Activated CD4-positive, alpha-beta memory T cell treated with anti-CD3 and anti-CD28 coated beads, Interleukin-2, amount 10 ng/mL, durations not matched to agents 7 days and 5 days (primary cell): ENCODE results near the gene SAMD4B. TPM values are rescaled to one million over a fixed set of nuclear protein-coding genes. Genes with fewer than 3 reads are reported as not detected.

Experiments used
- CTCF ChIA-PET: fragments of 350-600 bp; sonication (Branson Sonifier 250); formaldehyde crosslinking; loops from one replicate; lab custom pipeline; 2021; ENCODE audit warnings: antibody characterized with exemption, inconsistent platforms; lab: Charles Lee
- POLR2A ChIA-PET: fragments of 350-600 bp; sonication (Branson Sonifier 250); formaldehyde crosslinking; loops from one replicate; lab custom pipeline; 2021; ENCODE audit warnings: antibody characterized with exemption; lab: Charles Lee
- DNase-seq: peaks from one replicate; pipeline ENCODE4 v3.0.0-alpha.2; 2020
- H3K27ac Mint-ChIP-seq: one replicate; pipeline ENCODE4 v1.8.0; 2021; ENCODE audit warnings: mild to moderate bottlenecking, mixed read lengths
- H3K27me3 Mint-ChIP-seq: one replicate; pipeline ENCODE4 v1.8.0; 2021; ENCODE audit warnings: mixed read lengths
- H3K36me3 Mint-ChIP-seq: one replicate; pipeline ENCODE4 v1.8.0; 2021; ENCODE audit warnings: low read depth, mixed read lengths
- H3K4me1 Mint-ChIP-seq: one replicate; pipeline ENCODE4 v1.8.0; 2021; ENCODE audit warnings: mixed read lengths
- H3K4me3 Mint-ChIP-seq: one replicate; pipeline ENCODE4 v1.8.0; 2021; ENCODE audit warnings: mild to moderate bottlenecking, mixed read lengths
- H3K9me3 Mint-ChIP-seq: one replicate; pipeline ENCODE4 v1.8.0; 2021; ENCODE audit warnings: mixed read lengths
- total RNA-seq, 2 experiments: library from RNA; stranded (reverse); gene quantifications; one replicate each; pipeline ENCODE4 v1.2.3, GENCODE V29; 2021

SAMD4B gene
- total RNA-seq, 2 experiments from 2014 or later = 53.9 to 54.8 TPM

- ChIA-PET CTCF (interaction anchor here (0.7 to 0.8 kb wide), 2 partner anchors 43 to 225 kb away, joined by 3 read pairs; partner anchors contain the start of genes MED29 and PAF1), POLR2A (interaction anchor here (0.9 kb wide), 1 partner anchor 44 kb away, joined by 4 read pairs; the partner anchor contains the start of genes MED29 and PAF1)
- Mint-ChIP-seq H3K36me3 (peaks cover 40% of the 10 kb centered on the region), H3K9me3 (no peaks in the 10 kb centered on the region), H3K27ac (no peak overlapping the region), H3K27me3 (no peaks in the 10 kb centered on the region), H3K4me3 (no peak overlapping the region), H3K4me1 (peaks cover 68% of the 10 kb centered on the region)
- no peak for DNase-seq
These were observed 5.3 kb downstream of the SAMD4B start for GRCh38 chr19:39347332-39348164.

- H3K36me3 Mint-ChIP-seq = peaks cover 42% of the 10 kb centered on the region
- POLR2A ChIA-PET = interaction anchor here (1.1 to 2.3 kb wide), 2 partner anchors 42 to 52 kb away, joined by 3 to 9 read pairs; partner anchors contain the start of genes MED29 and PAF1
- peaks cover 55% of the 10 kb centered on the region for H3K4me1 Mint-ChIP-seq
These were observed 7.1 kb downstream of the SAMD4B start for GRCh38 chr19:39349326-39349725.

GRCh38 chr19:39350156-39350555, 7.9 kb downstream of the SAMD4B start:
- ChIA-PET CTCF (interaction anchor here (0.7 to 2.1 kb wide), 3 partner anchors 8 to 62 kb away, joined by 3 to 5 read pairs (median 5); partner anchors contain the start of genes MED29, PAF1, PLEKHG2 and SAMD4B), POLR2A (interaction anchor here (0.7 to 2.3 kb wide), 4 partner anchors 14 to 164 kb away, joined by 3 to 9 read pairs (median 3); partner anchors contain the start of genes GMFG, MED29 and PAF1)
- H3K4me3 Mint-ChIP-seq = no peak overlapping the region
- no peak for DNase-seq
- no peaks in the 10 kb centered on the region for H3K27me3 Mint-ChIP-seq
- H3K36me3 Mint-ChIP-seq = peaks cover 39% of the 10 kb centered on the region
- H3K27ac Mint-ChIP-seq = no peak overlapping the region
- peaks cover 48% of the 10 kb centered on the region for H3K4me1 Mint-ChIP-seq
- H3K9me3 Mint-ChIP-seq = no peaks in the 10 kb centered on the region

More at GRCh38 chr19:39349326-39349725, 7.1 kb downstream of the SAMD4B start:
- Mint-ChIP-seq H3K27me3 (no peaks in the 10 kb centered on the region), H3K4me3 (no peak overlapping the region), H3K9me3 (no peaks in the 10 kb centered on the region), H3K27ac (no peak overlapping the region)
- no peak for DNase-seq
- CTCF ChIA-PET = no interaction called here

DNA sequence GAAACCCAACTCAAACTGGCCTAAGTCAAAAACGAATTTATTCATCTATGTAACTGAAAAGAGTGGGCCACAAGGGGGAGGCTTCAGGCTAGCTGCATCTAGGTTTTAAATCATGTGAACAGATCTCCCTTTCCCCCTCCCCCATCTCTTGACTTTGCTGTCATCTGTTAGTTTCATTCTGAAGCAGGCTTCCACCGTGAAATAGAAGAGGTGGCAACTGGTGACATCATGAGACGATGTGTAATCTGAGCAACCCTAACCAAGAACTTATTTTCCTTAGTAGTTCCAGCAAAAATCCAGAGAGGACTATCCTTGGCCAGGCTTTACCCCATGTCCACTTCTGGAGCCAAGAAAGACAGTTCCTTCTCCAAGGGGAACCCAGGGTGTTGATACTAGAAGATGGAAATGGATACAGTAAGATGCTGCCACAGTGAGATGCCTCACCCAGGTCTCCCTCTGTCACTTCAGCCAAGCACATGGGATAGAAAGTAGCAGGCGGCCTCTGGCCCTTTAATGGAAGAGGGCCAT, 9.4 kb downstream of the SAMD4B start:
- no peak overlapping the region for H3K4me3 Mint-ChIP-seq
- POLR2A ChIA-PET = interaction anchor here (2.3 kb wide), 1 partner anchor 40 kb away, joined by 9 read pairs; the partner anchor contains the start of genes MED29 and PAF1
- H3K4me1 Mint-ChIP-seq = peaks cover 39% of the 10 kb centered on the region
- CTCF ChIA-PET = interaction anchor here (2.1 kb wide), 1 partner anchor 60 kb away, joined by 5 read pairs; the partner anchor contains the start of gene PLEKHG2
- H3K9me3 Mint-ChIP-seq = no peaks in the 10 kb centered on the region
- peaks cover 51% of the 10 kb centered on the region for H3K36me3 Mint-ChIP-seq
- DNase-seq = peak; percentile 54
- H3K27ac Mint-ChIP-seq = peak overlapping the region; percentile 68
- no peaks in the 10 kb centered on the region for H3K27me3 Mint-ChIP-seq

GRCh38 chr19:39352381-39353255, 10.4 kb downstream of the SAMD4B start:
- peaks cover 35% of the 10 kb centered on the region for H3K4me1 Mint-ChIP-seq
- POLR2A ChIA-PET = interaction anchor here (0.7 to 1.7 kb wide), 2 partner anchors 16 to 36 kb away, joined by 3 read pairs; no protein-coding TSS in a partner anchor
- H3K36me3 Mint-ChIP-seq = peaks cover 55% of the 10 kb centered on the region
- CTCF ChIA-PET = interaction anchor here (1.1 to 1.8 kb wide), 2 partner anchors 10 to 46 kb away, joined by 5 read pairs; partner anchors contain the start of gene SAMD4B
- no peak overlapping the region for H3K4me3 Mint-ChIP-seq
- no peaks in the 10 kb centered on the region for H3K9me3 Mint-ChIP-seq
- peak overlapping the region; percentile 68 for H3K27ac Mint-ChIP-seq
- H3K27me3 Mint-ChIP-seq = no peaks in the 10 kb centered on the region
- no peak for DNase-seq

DNA sequence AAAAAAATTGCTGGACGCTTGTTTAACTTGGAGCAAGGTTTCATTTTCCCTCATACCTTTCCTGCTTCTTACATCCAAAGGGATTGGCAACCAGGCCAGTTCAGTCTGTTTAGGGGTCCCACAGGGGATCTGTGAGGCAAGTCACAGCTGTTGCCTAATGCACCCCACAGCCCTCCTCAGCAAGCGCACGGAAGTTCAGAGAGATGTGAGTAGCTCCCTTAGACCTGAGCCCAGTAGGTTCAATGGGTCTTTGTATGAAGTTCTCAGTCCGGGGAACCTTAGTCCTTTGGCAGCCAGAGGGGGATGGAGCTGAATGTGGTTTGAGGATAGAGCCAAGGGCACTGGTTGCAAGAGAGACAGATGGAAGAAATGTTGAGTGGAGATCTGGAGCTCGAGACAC, 13.0 kb downstream of the SAMD4B start:
- no peak overlapping the region for H3K4me3 Mint-ChIP-seq
- H3K27ac Mint-ChIP-seq = no peak overlapping the region
- peaks cover 25% of the 10 kb centered on the region for H3K4me1 Mint-ChIP-seq
- POLR2A ChIA-PET = interaction anchor here (2.0 kb wide), 1 partner anchor 36 kb away, joined by 7 read pairs; the partner anchor contains the start of genes MED29 and PAF1
- H3K27me3 Mint-ChIP-seq = no peaks in the 10 kb centered on the region
- no peak for DNase-seq
- H3K9me3 Mint-ChIP-seq = no peaks in the 10 kb centered on the region
- CTCF ChIA-PET = no interaction called here
- H3K36me3 Mint-ChIP-seq = peaks cover 62% of the 10 kb centered on the region

DNA sequence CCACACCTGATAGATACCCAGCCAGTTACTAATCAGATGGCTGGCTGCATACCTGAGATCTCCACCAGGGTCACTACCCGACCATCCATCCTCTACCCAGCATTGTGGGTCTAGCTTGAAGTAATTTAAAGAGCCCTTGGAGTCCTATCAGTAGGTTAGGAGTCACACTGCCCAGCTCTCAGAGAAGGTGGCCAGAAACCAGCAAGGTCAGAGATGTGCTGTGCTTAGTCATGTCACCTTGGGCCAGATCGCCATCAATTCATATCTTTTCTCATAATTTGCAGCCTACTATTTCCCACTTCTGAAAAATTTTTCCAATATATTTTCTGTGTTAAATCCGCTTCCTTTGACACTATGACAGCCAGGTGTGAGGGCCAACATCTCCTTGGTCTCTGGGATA, 13.9 kb downstream of the SAMD4B start:
- no peak overlapping the region for H3K27ac Mint-ChIP-seq
- no peak for DNase-seq
- peaks cover 23% of the 10 kb centered on the region for H3K4me1 Mint-ChIP-seq
- H3K27me3 Mint-ChIP-seq = no peaks in the 10 kb centered on the region
- H3K4me3 Mint-ChIP-seq = no peak overlapping the region
- ChIA-PET POLR2A (interaction anchor here (2.0 kb wide), 1 partner anchor 35 kb away, joined by 7 read pairs; the partner anchor contains the start of genes MED29 and PAF1), CTCF (no interaction called here)
- no peaks in the 10 kb centered on the region for H3K9me3 Mint-ChIP-seq
- H3K36me3 Mint-ChIP-seq = peaks cover 67% of the 10 kb centered on the region

DNA sequence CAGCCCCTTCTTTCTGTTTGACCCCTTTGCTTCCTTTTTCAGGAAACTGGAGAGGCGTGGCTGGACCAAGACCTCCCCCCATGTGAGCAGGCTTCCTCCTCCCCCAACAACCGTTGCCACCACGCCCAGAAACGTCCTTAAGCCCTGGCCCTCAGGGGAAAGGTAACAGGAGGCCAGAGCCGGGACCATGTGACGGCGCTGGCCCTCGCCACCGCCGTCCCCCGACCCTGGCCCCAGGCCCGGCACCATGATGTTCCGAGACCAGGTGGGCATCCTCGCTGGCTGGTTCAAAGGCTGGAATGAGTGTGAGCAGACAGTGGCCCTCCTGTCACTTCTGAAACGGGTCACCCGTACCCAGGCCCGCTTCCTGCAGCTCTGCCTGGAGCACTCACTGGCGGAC, 14.4 kb downstream of the SAMD4B start:
- H3K9me3 Mint-ChIP-seq = no peaks in the 10 kb centered on the region
- peaks cover 62% of the 10 kb centered on the region for H3K36me3 Mint-ChIP-seq
- ChIA-PET POLR2A (no interaction called here), CTCF (interaction anchor here (1.1 kb wide), 1 partner anchor 9 kb away, joined by 3 read pairs; no protein-coding TSS in a partner anchor)
- no peak overlapping the region for H3K27ac Mint-ChIP-seq
- H3K27me3 Mint-ChIP-seq = no peaks in the 10 kb centered on the region
- H3K4me3 Mint-ChIP-seq = no peak overlapping the region
- peaks cover 17% of the 10 kb centered on the region for H3K4me1 Mint-ChIP-seq
- DNase-seq = no peak

GRCh38 chr19:39359026-39359425, 16.8 kb downstream of the SAMD4B start:
- ChIA-PET CTCF (no interaction called here), POLR2A (interaction anchor here (0.6 kb wide), 1 partner anchor 15 kb away, joined by 3 read pairs; no protein-coding TSS in a partner anchor)
- Mint-ChIP-seq H3K27ac (no peak overlapping the region), H3K4me3 (no peak overlapping the region), H3K9me3 (no peaks in the 10 kb centered on the region), H3K27me3 (no peaks in the 10 kb centered on the region), H3K4me1 (peaks cover 8% of the 10 kb centered on the region), H3K36me3 (peaks cover 57% of the 10 kb centered on the region)
- no peak for DNase-seq

- ChIA-PET CTCF (interaction anchor here (0.6 kb wide), 1 partner anchor 1117 kb away, joined by 3 read pairs; no protein-coding TSS in a partner anchor), POLR2A (no interaction called here)
- Mint-ChIP-seq H3K4me3 (no peak overlapping the region), H3K27ac (no peak overlapping the region), H3K27me3 (no peaks in the 10 kb centered on the region), H3K36me3 (peaks cover 53% of the 10 kb centered on the region), H3K9me3 (no peaks in the 10 kb centered on the region), H3K4me1 (peaks cover 8% of the 10 kb centered on the region)
- DNase-seq = no peak
These were observed 18.4 kb downstream of the SAMD4B start for GRCh38 chr19:39360599-39360998.

GRCh38 chr19:39362682-39363657, 20.7 kb downstream of the SAMD4B start:
- no peaks in the 10 kb centered on the region for H3K27me3 Mint-ChIP-seq
- H3K36me3 Mint-ChIP-seq = peaks cover 39% of the 10 kb centered on the region
- no peaks in the 10 kb centered on the region for H3K9me3 Mint-ChIP-seq
- H3K4me3 Mint-ChIP-seq = no peak overlapping the region
- ChIA-PET POLR2A (interaction anchor here (0.8 to 1.4 kb wide), 3 partner anchors 27 to 29 kb away, joined by 3 to 4 read pairs (median 3); partner anchors contain the start of genes GMFG, MED29 and PAF1), CTCF (no interaction called here)
- no peak for DNase-seq
- H3K27ac Mint-ChIP-seq = no peak overlapping the region
- no peaks in the 10 kb centered on the region for H3K4me1 Mint-ChIP-seq
